Putamen (tissue), 1 donor: ENCODE measurements around the gene PTPRM.
A peak's percentile ranks its signal among the peaks of the same experiment; 100 is the strongest.

Experiments
- DNase-seq: peaks from one replicate; pipeline ENCODE4 v3.0.0-alpha.2; 2016; ENCODE audit warnings: low spot score

Gene PTPRM

DNA sequence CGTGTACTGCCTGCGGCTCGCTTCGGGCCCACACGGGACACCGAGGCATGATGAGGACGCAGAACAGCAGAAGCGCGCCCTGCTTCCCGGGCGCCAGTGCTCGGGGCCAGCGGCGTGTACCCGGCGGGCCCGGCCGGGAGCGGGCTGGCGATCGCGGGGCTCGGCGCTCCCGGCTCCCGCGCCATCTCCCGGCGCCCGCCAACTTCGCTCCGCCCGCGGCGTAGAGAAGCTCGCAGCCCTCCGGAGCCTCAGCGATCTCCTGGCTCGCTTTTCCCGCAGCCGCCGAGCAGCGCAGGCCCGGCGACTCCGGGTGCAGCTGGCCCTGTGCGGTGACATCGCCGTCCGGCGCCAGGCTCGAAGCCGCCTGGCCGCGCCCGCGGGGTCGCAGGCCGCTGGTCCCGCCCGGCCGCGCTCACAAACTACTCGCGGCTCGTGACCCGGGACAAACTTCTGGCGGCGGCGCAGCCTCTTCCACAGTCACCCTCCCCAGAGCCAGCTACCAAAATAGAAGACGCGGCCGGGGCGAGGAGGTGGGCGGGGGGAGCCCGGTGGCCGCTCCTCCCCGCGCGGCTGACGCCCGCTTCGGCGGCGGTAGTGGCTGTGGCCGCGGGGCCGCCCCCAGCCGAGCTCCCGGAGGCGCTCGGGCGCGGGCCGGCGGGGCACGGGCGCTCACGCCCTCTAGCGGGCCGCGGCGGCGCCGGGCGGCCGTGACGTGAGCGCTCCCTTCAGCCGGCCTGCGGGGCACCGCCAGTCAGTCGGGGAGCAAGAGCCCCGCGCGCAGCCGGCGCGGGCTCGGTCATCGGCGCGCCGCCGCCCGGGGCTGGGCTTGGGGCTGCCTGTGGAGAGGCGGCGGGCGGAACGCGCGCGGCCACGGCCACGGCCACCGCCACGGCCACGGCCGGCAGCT, at the start of gene PTPRM:
Gene PTPRM (plus strand): TSS at position 750 of the 907 bp plus-strand sequence. CDS start 503 bp downstream, outside the sequence.
- DNase-seq: peak; percentile 87

DNA sequence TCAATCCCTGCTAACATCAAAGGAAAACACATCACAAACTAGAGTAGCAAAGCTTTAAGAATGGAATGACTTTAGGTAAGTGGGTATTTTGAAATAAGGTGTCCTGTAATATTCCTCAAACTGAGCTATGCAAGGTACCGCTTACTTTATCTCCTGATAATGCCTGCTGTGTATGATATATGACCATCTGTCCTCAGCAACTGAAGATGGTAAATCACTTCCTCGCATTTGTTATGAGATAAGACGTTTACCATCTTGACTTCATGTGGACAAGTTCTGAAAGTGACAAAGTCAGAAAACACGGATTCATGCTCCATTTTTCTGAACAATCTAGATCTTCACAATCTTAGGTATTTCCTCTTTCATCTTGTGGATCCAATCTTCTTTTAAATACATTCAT, 49.3 kb upstream of the PTPRM start:
- DNase-seq: no peak

DNA sequence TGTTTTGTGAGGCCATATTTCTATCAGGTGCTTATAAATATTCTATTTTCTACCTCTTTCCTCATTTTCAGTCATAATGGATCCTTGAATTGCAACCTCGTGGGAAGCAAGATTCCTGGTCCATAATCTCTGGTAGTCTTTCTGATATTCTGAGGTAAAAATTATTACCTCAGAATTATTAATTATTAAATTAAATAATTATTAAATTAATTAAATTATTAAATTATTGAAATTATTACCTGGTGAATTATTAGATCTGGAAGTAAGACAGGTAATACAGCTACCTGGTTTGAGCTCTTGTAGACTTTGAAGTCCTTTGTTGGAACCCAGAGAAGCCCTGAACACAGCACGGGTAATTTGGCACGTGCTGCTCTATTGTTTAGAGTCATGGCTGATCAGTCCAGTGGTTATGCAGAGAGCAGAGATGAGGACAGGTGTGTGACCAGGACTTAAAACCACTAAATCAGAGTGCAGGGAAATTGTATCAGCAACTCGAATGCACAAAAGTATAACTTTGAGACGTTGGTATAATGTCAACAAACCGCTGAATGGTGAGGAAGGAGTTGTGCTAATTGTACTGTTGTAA, 46.8 kb upstream of the PTPRM start:
- DNase-seq: no peak

DNA sequence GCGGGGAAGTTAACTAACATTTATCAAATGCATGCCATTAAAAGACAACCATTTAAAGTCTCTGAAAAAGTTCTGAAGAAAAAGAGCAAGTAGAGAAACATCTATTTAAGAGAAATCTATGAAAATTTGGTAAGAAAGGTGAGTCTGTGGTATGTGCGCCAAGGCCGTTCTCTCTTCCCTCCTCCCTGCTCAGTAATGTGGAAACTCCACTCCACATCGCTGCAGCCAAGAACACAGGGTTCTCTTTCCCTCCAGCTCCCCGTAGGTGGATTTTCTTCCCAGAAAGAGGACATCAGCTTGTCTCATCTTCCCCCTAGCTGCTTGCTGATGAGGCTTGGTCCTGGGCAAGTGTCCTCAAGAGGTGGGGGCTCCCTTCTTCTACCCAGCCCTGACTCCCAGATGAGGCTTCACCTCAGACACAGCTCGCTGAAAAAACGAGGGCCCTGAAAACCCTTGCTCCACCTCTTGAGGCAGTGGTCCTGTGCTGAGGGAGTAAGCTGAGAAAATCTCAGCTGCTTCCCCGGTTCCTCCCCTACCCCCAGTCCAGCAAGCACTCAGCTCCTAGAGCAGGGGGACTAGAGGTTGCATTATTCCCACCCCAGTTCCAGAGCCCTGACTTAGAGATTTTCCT, 45.8 kb upstream of the PTPRM start:
- no peak for DNase-seq

DNA sequence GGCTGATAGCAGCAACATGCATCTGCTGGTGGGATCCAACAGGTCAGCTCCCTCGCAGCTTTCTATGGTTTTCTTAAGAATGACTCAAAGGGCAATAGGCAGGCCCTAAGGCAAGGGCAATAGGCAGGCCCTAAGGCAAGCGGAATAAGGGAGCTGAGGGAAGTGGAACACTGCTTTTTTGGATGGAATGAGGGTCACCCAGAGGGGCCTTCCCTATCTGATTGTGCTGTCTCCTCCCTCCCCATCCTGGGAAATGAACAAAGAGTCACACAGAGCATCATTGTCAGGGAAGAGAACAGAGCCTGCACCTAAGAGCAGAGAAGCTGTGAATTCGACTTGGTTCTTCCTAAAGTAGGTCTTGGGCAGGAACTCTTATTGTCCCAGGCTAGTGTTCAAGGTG, 43.3 kb upstream of the PTPRM start:
- no peak for DNase-seq

GRCh38 chr18:7524786-7525185, 42.3 kb upstream of the PTPRM start:
- no peak for DNase-seq

- DNase-seq: no peak
Observed at GRCh38 chr18:7532942-7533341, 34.2 kb upstream of the PTPRM start.

DNA sequence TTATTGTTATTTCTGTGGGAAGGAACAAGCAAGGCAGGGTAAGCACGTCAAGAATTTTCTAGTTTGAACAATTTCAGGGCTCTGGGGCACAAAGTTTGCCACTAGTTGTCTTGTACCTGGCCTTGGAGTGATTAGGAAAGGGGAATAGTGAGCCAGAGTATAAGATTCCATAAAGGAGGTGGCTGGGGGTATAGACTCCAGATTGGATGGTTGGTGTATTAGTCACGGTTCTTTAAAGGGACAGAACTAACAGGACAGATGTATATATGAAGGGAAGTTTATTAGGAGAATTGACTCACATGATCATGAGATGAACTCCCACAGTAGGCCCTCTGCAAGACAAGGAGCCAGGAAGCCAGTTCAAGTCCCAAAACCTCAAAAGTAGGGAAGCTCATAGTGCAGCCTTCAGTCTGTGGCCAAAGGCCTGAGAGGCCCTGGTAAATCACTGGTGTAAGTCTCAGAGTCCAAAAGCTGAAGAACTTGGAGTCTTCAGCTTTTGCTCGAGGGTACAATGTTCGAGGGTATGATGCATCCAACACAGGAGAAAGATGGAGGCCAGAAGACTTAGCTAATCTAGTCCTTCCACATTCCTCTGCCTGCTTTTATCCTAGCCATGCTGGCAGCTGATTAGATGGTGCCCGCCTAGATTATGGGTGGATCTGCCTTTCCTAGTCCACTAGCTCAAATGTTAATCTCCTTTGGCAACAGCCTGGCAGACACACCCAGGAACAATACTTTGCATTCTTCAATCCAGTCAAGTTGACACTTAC, 31.5 kb upstream of the PTPRM start:
- no peak for DNase-seq

GRCh38 chr18:7537145-7537544, 30.0 kb upstream of the PTPRM start:
- no peak for DNase-seq

- DNase-seq: no peak
Observed at GRCh38 chr18:7541835-7542234, 25.3 kb upstream of the PTPRM start.

GRCh38 chr18:7544686-7545085, 22.4 kb upstream of the PTPRM start:
- DNase-seq: no peak

DNA sequence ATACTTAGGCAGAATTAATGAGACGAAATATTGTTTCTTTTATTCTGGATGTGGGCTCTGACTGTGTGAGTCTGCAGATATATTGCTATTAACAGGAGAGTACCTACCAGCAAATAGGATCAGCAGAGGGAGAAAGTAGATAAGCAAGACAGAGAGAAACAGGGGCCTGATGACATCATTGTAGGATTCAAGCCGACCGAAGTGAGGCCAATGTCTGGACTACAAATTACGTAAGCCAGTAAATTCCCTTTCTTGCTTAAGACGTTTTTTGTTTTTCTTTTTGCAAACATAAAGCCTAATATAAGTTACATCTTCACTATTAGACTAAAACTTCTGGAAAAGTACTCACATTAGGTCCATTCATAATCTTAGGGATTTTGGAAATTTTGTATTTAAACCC, 21.4 kb upstream of the PTPRM start:
- no peak for DNase-seq

DNA sequence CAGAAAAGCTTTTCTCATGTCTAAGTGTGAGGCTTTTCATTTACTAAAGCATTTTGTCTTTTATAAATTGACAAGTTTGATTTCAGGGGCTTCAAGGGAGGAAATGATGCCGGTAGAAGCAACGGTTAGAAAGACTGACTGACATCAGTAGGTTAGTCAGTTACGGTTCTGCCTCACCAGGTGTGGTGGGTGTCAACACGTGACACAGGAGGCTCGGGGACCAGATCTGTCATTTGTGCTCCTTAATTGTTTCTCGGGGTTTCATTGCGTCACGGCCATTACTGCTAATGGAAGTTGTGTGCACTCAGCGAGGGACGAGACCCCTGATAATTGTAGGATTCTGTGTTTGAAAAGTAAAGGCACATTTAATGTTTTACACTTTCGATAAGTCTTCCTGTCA, 18.9 kb upstream of the PTPRM start:
- peak; percentile 14 for DNase-seq

- DNase-seq: no peak
Observed at GRCh38 chr18:7548721-7549120, 18.4 kb upstream of the PTPRM start.

DNA sequence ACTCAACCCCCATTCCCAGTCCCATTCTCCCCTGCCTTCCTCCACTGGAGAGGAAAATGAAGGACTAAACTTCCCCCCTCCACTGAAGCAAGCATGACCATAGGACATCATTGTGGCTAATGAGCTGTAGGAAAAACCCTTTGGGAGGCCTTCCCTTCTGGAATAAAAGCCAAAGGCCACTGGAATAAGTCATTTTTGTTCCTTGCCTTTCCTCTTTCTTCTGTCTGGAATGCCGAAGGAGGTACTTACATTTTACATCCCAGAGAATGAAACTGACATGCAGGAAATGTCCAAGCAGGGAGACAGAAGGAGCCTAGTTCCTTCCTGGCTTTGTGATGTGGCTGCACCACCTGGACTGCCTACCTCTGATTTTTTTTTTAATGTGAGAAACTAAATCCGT, 9.1 kb upstream of the PTPRM start:
- DNase-seq: no peak

DNA sequence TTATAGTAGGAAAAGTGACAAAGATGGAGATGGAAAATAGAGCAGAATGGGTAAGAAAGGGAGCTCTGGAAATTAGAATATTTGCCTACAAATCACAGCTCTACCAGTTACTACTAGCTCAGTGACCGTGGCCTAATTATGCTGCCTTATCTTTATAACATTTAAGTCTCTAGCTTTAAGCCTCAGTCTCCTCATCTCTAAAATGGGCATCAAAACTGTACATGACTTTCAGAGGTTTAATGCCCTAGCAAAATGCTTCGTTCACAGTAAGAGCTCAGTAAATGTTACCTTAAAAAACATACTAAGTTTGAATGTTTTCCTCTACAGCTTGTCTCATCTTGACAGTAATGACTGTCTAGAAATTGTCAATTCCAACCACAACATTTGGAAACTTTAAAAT, 8.3 kb upstream of the PTPRM start:
- no peak for DNase-seq

DNA sequence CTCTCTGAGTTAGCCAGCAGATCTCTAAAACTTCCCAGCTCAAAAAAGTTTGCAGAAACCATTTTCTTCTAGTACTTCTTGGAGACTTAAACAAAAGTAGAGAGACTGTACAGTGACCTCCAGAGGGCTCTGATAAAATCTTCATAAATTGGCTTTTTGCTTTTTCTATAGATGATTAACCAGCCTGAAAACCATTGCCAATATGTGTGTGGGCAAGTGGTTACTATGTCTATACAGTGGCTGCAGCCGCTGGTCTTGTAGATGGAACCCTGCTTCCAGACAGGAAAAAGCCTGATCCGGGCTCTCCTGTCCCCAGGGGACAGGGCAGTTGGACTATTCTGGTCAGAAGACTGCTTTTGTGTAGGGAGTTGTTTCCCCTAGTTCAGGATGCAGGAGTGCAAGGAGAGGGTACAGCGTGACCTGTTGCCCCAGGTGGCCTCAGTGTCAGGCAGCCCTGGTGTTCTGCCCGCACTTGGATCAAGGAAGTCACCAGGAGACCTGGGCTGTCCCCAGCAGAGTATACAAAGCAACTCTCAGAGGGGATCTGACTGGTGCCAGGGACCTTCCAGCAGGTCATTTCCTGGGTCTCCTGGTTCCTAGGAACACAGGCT, 7.3 kb upstream of the PTPRM start:
- no peak for DNase-seq

DNA sequence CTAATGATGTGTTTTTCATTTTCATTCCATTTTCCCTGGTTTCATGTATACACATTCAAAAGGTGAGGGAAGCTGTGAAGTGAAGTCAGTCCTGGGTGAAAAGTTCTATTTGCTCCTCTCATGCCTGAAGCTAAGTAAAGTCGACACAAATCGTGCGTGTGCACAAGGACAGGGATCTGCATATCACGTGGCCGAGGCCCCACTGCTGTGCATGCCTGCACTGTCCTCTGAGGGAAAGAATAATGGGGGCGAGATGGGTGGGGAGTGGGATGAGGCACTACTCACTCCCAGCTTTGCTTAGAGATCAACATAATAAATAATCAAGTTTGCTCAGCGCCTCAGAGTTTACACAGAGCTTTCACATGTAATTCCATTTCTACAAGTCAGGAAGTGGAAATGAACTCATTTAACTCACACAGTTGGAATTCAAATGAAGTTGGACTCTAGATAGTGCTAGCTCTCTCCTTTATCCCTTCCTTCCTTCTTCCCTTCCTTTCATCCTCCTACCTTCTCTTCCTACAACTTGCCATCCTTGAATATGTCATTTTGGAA, 5.1 kb upstream of the PTPRM start:
- DNase-seq: no peak

GRCh38 chr18:7562491-7562890, 4.6 kb upstream of the PTPRM start:
- no peak for DNase-seq

DNA sequence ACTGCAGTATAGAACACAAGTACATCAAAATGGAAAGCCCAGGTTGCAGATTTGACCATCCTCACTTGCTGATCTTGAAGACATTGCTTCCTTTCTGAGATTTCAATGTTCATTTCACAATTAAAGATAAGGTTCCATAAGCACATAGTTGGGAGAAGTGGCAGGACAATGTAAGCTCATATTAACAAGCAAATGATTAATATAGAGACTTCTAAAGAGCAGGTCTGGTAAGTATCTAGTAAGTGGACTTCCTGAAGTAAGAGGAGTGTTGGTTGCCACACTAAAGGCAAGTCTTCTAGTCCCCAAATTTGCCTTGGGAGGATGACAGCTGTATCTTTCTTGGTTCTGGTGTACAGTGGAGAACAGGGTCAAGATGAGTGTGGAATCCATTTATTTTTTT, 1.4 kb upstream of the PTPRM start:
- DNase-seq: no peak

DNA sequence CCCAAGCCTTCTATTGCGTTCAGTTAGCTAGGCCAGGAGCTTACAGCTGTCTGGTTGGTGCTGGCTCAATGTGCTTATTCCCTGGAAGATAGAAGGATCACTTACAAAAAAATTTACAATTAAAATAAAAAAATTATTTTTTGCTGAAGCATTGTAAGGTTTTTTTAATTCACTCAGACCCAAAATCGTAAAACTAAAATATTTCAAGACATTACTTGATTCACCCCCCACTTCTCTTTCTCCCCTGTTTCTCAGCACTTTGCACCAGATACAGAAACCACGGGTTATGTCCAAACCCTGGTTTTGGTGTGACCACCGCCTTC, 911 bp upstream of the PTPRM start:
- no peak for DNase-seq
